Ovary (tissue), 9 donors: Measurements from ENCODE around the gene CMTM4. TPM values are rescaled to one million over a fixed set of nuclear protein-coding genes. Genes with fewer than 3 reads are reported as not detected.

ENCODE experiments used
- DNase-seq, 5 donors: peaks; one replicate each; pipeline ENCODE4 v3.0.0-alpha.2; 2019 to 2020
- H3K27ac ChIP-seq, 2 donors: fragments of 200-600 bp; one replicate each; pipeline versions ENCODE4 v1.5.1 to v1.8.0; 2019 to 2022
- H3K27me3 ChIP-seq: fragments of 200-600 bp; one replicate; pipeline ENCODE4 v1.8.0; 2022
- H3K36me3 ChIP-seq: fragments of 200-600 bp; sonication (generic); one replicate; pipeline ENCODE4 v1.5.1; 2019
- H3K4me1 ChIP-seq: one replicate; pipeline ENCODE4 v1.8.1; 2013; ENCODE audit warnings: mild to moderate bottlenecking, moderate library complexity; ENCODE audit not compliant: insufficient read depth
- H3K4me3 ChIP-seq: fragments of 200-600 bp; sonication (generic); one replicate; pipeline ENCODE4 v1.5.1; 2017
- H3K9me3 ChIP-seq, 2 donors: fragments of 200-600 bp in 1 of 2; sonication (generic) in 1 of 2; one replicate each; pipeline versions ENCODE4 v1.5.1 to v1.8.1; 2013 to 2019; ENCODE audit warnings: mild to moderate bottlenecking in 1 of 2, moderate library complexity in 1 of 2
- CTCF ChIP-seq, 3 donors: fragments of 450-650 bp in 2 of 3; fragments of 200-600 bp in 1 of 3; IDR thresholded peaks; one replicate each; pipeline versions ENCODE4 v1.5.1 to v1.8.0; 2016 to 2022; ENCODE audit warnings: antibody characterized with exemption in 3 of 3, mild to moderate bottlenecking in 1 of 3
- EP300 ChIP-seq: sonication (generic); formaldehyde crosslinking; IDR thresholded peaks from one replicate; pipeline ENCODE4 v1.6.1; 2017; ENCODE audit warnings: antibody characterized with exemption
- POLR2A ChIP-seq: fragments of 450-650 bp; IDR thresholded peaks from one replicate; pipeline ENCODE4 v1.6.1; 2017; ENCODE audit warnings: antibody characterized with exemption, mild to moderate bottlenecking, moderate library complexity
- WGBS, 3 donors: extraction: QIAGEN DNeasy Blood & Tissue Kit in 1 of 3; methylation state at CpG; one replicate each; pipeline versions ENCODE4 v1.1.5 to v1.1.7; 2013 to 2017; 5-methylcytosine and 5-hydroxymethylcytosine counted together
- intact Hi-C, 4 donors: fragments of 100-400 bp; cut with DNase I; formaldehyde crosslinking; loops; one replicate each; pipeline versions ENCODE4 v1.11.0 to v1.15.1; 2022 to 2023
- polyA plus RNA-seq, 2 donors: library from polyadenylated mRNA; stranded (reverse); fragments of 200-250 nt in 1 of 2; fragments of 350-450 nt in 1 of 2; fragmentation: Illumina TruSeq in 1 of 2; extraction: RNeasy Lipid Tissue Mini Kit (QIAGEN cat#74804) in 1 of 2; gene quantifications; one replicate each; pipeline ENCODE4 v1.2.3, GENCODE V29; 2013 to 2014
- total RNA-seq, 7 donors: library from RNA; depleted of rRNA in 2 of 7; stranded (reverse); fragments of >200 nt in 2 of 7; fragmentation: NEBNext Ultra II Directional in 3 of 7; extraction: Animal tissue kit (Norgen Biotek cat#: 25700) in 3 of 7; gene quantifications; one replicate each; pipeline versions ENCODE4 v1.1.0 to v1.2.4, GENCODE V29; 2016 to 2023
- donor health status: DM: no; HTN: no; CAD: no; lungs with moderate emphysema.
- donor health status: DM: no; HTN: no; CAD: no.
- donor health status: Bipolar disorder and iron deficiency.
- donor health status: DM: yes; HTN: yes; CAD: no.
- donor health status: DM: no; HTN: no; CAD: no.
- donor health status: DM: yes; HTN: yes; CAD: no.

The CMTM4 gene
- total and polyA plus RNA-seq, 9 donors = 5.4 to 47.1 (median 13.1) TPM

GRCh38 chr16:66604376-66605176 is 92.0 kb downstream of the CMTM4 start, which contains the start of gene CMTM3:
Gene CMTM3 (plus strand): TSS chr16:66604704. CDS start chr16:66604806, 102 bp downstream.
- Histone ChIP-seq H3K36me3 (no peaks in the 10 kb centered on the region), H3K4me3 (peak within 1 kb of the TSS; percentile 90), H3K4me1 (peaks cover 6% of the 10 kb centered on the region), H3K27ac (peak within 1 kb of the TSS; percentile 78 to 95), H3K27me3 (no peaks in the 10 kb centered on the region), H3K9me3 (no peaks in the 10 kb centered on the region)
- whole genome bisulfite sequencing, 3 donors = 0 to 1% (median 0%) methylated on average over 43 to 92 of the region's 96 CpGs
- DNase-seq = peak; percentile 66 to 87 (median 76)
- peak; percentile 23 to 82 (median 80) for TF ChIP-seq CTCF (IDR thresholded peaks at IDR 0.05)
- no peak for TF ChIP-seq POLR2A
- intact Hi-C loops = loop anchor here in 3 of 4 donors (2.0 to 10.0 kb wide), 7 partner anchors 50 to 260 kb away; partner anchors contain the start of genes CKLF (in 1 of the 3) and TK2 (in 1 of the 3)

GRCh38 chr16:66603537-66604375 is 92.8 kb downstream of the CMTM4 start:
- no peaks in the 10 kb centered on the region for H3K36me3 ChIP-seq
- no peaks in the 10 kb centered on the region for H3K9me3 ChIP-seq
- peak overlapping the region; percentile 90 for H3K4me3 ChIP-seq
- intact Hi-C loops = loop anchor here in 3 of 4 donors (2.0 to 10.0 kb wide), 5 partner anchors 49 to 261 kb away; partner anchors contain the start of genes CKLF (in 1 of the 3) and TK2 (in 1 of the 3)
- no peak for TF ChIP-seq CTCF (IDR thresholded peaks at IDR 0.05)
- no peak for TF ChIP-seq POLR2A
- no peak for TF ChIP-seq EP300
- WGBS, 3 donors = 5 to 6% (median 6%) methylated on average over 32 of the region's 32 CpGs
- no peaks in the 10 kb centered on the region for H3K27me3 ChIP-seq
- peaks cover 6% of the 10 kb centered on the region for H3K4me1 ChIP-seq
- H3K27ac ChIP-seq = peak overlapping the region; percentile 78 to 95
- DNase-seq = peak; percentile 64 to 85 (median 73)

GRCh38 chr16:66601471-66601870 is 95.1 kb downstream of the CMTM4 start:
- DNase-seq = no peak
- 88 to 96% (median 92%) methylated on average over 4 to 5 of the region's 5 CpGs for WGBS, 3 donors
- Histone ChIP-seq H3K36me3 (no peaks in the 10 kb centered on the region), H3K27ac (no peak overlapping the region), H3K4me3 (no peak overlapping the region), H3K9me3 (no peaks in the 10 kb centered on the region), H3K4me1 (peaks cover 3% of the 10 kb centered on the region), H3K27me3 (no peaks in the 10 kb centered on the region)
- intact Hi-C loops = loop anchor here in 3 of 4 donors (10.0 kb wide), 4 partner anchors 47 to 263 kb away; partner anchors contain the start of genes CKLF (in 1 of the 3) and TK2 (in 1 of the 3)
- no peak for TF ChIP-seq POLR2A
- TF ChIP-seq EP300 = no peak

GRCh38 chr16:66600477-66600876 is 96.1 kb downstream of the CMTM4 start:
- WGBS, 3 donors = 89 to 100% (median 93%) methylated on average over 1 of the region's 1 CpG
- no peak overlapping the region for H3K4me3 ChIP-seq
- no peaks in the 10 kb centered on the region for H3K9me3 ChIP-seq
- intact Hi-C loops = loop anchor here in 3 of 4 donors (10.0 kb wide), 4 partner anchors 46 to 264 kb away; partner anchors contain the start of genes CKLF (in 1 of the 3) and TK2 (in 1 of the 3)
- H3K36me3 ChIP-seq = no peaks in the 10 kb centered on the region
- no peaks in the 10 kb centered on the region for H3K27me3 ChIP-seq
- H3K27ac ChIP-seq = no peak overlapping the region
- TF ChIP-seq POLR2A (no peak), EP300 (no peak), CTCF (IDR thresholded peaks at IDR 0.05) (no peak)
- no peak for DNase-seq
- peaks cover 3% of the 10 kb centered on the region for H3K4me1 ChIP-seq
